Neural cell (in vitro differentiated cells): ENCODE data around the gene MPPED2. TPM values are rescaled to one million over a fixed set of nuclear protein-coding genes. Genes with fewer than 3 reads are reported as not detected.

Experiments
- H2AFZ ChIP-seq: fragments of 200-600, 300-800 bp; sonication (generic), shearing (Covaris generic); 2 replicates; pipeline ENCODE4 v1.6.0; 2014; ENCODE audit warnings: low read depth, mild to moderate bottlenecking, antibody characterized with exemption, low read length, moderate library complexity
- H3F3A ChIP-seq: fragments of 200-600 bp; shearing (Covaris generic); 2 replicates; pipeline ENCODE4 v1.6.1; 2016; ENCODE audit warnings: mild to moderate bottlenecking, moderate library complexity, mixed read lengths, antibody characterized with exemption, low read length; ENCODE audit not compliant: insufficient read depth, poor library complexity, severe bottlenecking
- H3K27ac ChIP-seq: fragments of 200-600, 300-800 bp; sonication (generic), shearing (Covaris generic); 2 replicates; pipeline ENCODE4 v1.5.1; 2014; ENCODE audit warnings: mild to moderate bottlenecking, low read length, moderate library complexity
- H3K27me3 ChIP-seq: fragments of 300-800, 200-600 bp; sonication (generic), shearing (Covaris generic); 2 replicates; pipeline ENCODE4 v1.6.0; 2014; ENCODE audit warnings: mild to moderate bottlenecking, low read depth, low read length, moderate library complexity; ENCODE audit not compliant: insufficient read depth
- H3K36me3 ChIP-seq: fragments of 300-800, 200-600 bp; sonication (generic), shearing (Covaris generic); 2 replicates; pipeline ENCODE4 v1.5.1; 2014; ENCODE audit warnings: mild to moderate bottlenecking, antibody characterized with exemption, low read length, moderate library complexity; ENCODE audit not compliant: insufficient read depth
- H3K4me2 ChIP-seq: fragments of 300-800, 200-600 bp; sonication (generic), shearing (Covaris generic); 2 replicates; pipeline ENCODE4 v1.6.0; 2014; ENCODE audit warnings: mild to moderate bottlenecking, low read length
- H3K4me3 ChIP-seq: fragments of 300-800, 200-600 bp; sonication (generic), shearing (Covaris generic); 2 replicates; pipeline ENCODE4 v1.5.1; 2014; ENCODE audit warnings: mild to moderate bottlenecking, low read length, moderate library complexity
- H3K79me2 ChIP-seq: fragments of 200-600 bp; shearing (Covaris generic); replicated peaks from 2 replicates; pipeline ENCODE4 v1.6.0; 2014; ENCODE audit warnings: mild to moderate bottlenecking, low read length, moderate library complexity; ENCODE audit not compliant: insufficient read depth
- H3K9ac ChIP-seq: fragments of 300-800, 200-600 bp; sonication (generic), shearing (Covaris generic); 2 replicates; pipeline ENCODE4 v1.6.1; 2016; ENCODE audit warnings: mild to moderate bottlenecking, low read length, mixed read lengths
- H3K9me2 ChIP-seq: fragments of 200-600 bp; shearing (Covaris generic); 2 replicates; pipeline ENCODE4 v1.6.1; 2016; ENCODE audit warnings: mild to moderate bottlenecking, low read length, mixed read lengths; ENCODE audit not compliant: insufficient read depth
- H3K9me3 ChIP-seq: fragments of 200-600, 300-800 bp; sonication (generic), shearing (Covaris generic); 2 replicates; pipeline ENCODE4 v1.6.1; 2016; ENCODE audit warnings: mild to moderate bottlenecking, mixed run types, low read length, moderate library complexity, mixed read lengths
- H4K20me1 ChIP-seq: fragments of 200-600 bp; shearing (Covaris generic); 2 replicates; pipeline ENCODE4 v1.6.1; 2016; ENCODE audit warnings: mild to moderate bottlenecking, mixed run types; ENCODE audit not compliant: insufficient read depth
- EP300 ChIP-seq: fragments of 450-650 bp; conservative IDR thresholded peaks from 2 replicates; pipeline ENCODE4 v1.6.1; 2014; ENCODE audit warnings: antibody characterized with exemption, mild to moderate bottlenecking, moderate library complexity; ENCODE audit not compliant: poor library complexity, severe bottlenecking
- EZH2 ChIP-seq: fragments of 200-600, 300-800 bp; shearing (Covaris generic), sonication (generic); IDR thresholded peaks from 2 replicates; pipeline ENCODE4 v1.6.1; 2014; ENCODE audit warnings: antibody characterized with exemption, low read length, borderline replicate concordance, mild to moderate bottlenecking; ENCODE audit not compliant: insufficient read depth, poor library complexity, severe bottlenecking
- MXI1 ChIP-seq: fragments of 450-650 bp; conservative IDR thresholded peaks from 2 replicates; pipeline ENCODE4 v1.6.1; 2014; ENCODE audit warnings: antibody characterized with exemption, mild to moderate bottlenecking; ENCODE audit not compliant: poor library complexity, severe bottlenecking
- POLR2AphosphoS5 ChIP-seq: IDR thresholded peaks from 2 replicates; pipeline ENCODE4 v1.6.1; 2012
- RAD21 ChIP-seq: fragments of 450-650 bp; conservative IDR thresholded peaks from 2 replicates; pipeline ENCODE4 v1.6.1; 2014; ENCODE audit warnings: antibody characterized with exemption, mild to moderate bottlenecking, moderate library complexity
- SMC3 ChIP-seq: fragments of 450-650 bp; conservative IDR thresholded peaks from 2 replicates; pipeline ENCODE4 v1.6.1; 2014; ENCODE audit warnings: antibody characterized with exemption, mild to moderate bottlenecking, moderate library complexity; ENCODE audit not compliant: poor library complexity
- TAF1 ChIP-seq: IDR thresholded peaks from 2 replicates; pipeline ENCODE4 v1.6.1; 2012; ENCODE audit warnings: low read depth
- polyA plus RNA-seq: library from polyadenylated mRNA; depleted of rRNA; stranded (reverse); fragments of >200 nt; gene quantifications from 2 replicates; pipeline ENCODE4 v1.2.3, GENCODE V29; 2014
- TF ChIP-seq, protein P1 (sequence below): fragments of 450-650 bp; IDR thresholded peaks from 2 replicates; pipeline ENCODE4 v1.5.1; 2014; ENCODE audit warnings: antibody characterized with exemption, mild to moderate bottlenecking, moderate library complexity; ENCODE audit not compliant: poor library complexity, severe bottlenecking
- TF ChIP-seq, protein P2 (sequence below): IDR thresholded peaks from 2 replicates; pipeline ENCODE4 v1.6.1; 2012; ENCODE audit warnings: borderline replicate concordance

Gene MPPED2
- polyA plus RNA-seq, 1 donor from 2014 or later: 99.7 TPM

DNA sequence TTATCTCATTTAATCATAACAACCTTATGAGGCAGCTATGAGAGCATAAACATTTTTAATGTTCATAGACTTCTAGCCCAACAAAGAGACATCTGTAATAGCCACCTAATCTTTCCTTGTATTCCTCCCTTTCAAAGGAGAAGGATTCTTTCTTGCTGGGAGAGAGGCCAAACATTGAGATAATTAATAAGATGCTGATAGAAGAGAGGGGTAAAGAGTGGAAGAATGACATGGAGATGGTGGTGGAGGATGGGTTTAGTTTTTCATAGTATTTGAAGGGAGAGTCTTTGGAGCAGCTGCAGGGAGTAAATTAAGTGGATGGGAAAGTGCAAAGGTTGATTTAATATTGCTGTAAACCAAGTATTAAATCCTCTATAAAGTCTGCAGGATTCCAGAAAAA, 205.3 kb downstream of the MPPED2 start:
- Histone ChIP-seq H3K9me3 (no peaks in the 10 kb centered on the region), H3K9ac (no peak overlapping the region), H3K4me2 (no peak overlapping the region), H2AFZ (no peak overlapping the region), H4K20me1 (no peaks in the 10 kb centered on the region), H3K36me3 (no peaks in the 10 kb centered on the region), H3K4me3 (no peak overlapping the region), H3K79me2 (no peaks in the 10 kb centered on the region), H3F3A (no peaks in the 10 kb centered on the region), H3K27me3 (no peaks in the 10 kb centered on the region), H3K27ac (no peak overlapping the region), H3K9me2 (no peaks in the 10 kb centered on the region)
- TF ChIP-seq EP300 (no peak), RAD21 (no peak), EZH2 (no peak), TAF1 (no peak), MXI1 (no peak), POLR2AphosphoS5 (no peak), SMC3 (no peak)
- TF ChIP-seq, protein P1, sequence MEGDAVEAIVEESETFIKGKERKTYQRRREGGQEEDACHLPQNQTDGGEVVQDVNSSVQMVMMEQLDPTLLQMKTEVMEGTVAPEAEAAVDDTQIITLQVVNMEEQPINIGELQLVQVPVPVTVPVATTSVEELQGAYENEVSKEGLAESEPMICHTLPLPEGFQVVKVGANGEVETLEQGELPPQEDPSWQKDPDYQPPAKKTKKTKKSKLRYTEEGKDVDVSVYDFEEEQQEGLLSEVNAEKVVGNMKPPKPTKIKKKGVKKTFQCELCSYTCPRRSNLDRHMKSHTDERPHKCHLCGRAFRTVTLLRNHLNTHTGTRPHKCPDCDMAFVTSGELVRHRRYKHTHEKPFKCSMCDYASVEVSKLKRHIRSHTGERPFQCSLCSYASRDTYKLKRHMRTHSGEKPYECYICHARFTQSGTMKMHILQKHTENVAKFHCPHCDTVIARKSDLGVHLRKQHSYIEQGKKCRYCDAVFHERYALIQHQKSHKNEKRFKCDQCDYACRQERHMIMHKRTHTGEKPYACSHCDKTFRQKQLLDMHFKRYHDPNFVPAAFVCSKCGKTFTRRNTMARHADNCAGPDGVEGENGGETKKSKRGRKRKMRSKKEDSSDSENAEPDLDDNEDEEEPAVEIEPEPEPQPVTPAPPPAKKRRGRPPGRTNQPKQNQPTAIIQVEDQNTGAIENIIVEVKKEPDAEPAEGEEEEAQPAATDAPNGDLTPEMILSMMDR: no peak
- TF ChIP-seq, protein P2, sequence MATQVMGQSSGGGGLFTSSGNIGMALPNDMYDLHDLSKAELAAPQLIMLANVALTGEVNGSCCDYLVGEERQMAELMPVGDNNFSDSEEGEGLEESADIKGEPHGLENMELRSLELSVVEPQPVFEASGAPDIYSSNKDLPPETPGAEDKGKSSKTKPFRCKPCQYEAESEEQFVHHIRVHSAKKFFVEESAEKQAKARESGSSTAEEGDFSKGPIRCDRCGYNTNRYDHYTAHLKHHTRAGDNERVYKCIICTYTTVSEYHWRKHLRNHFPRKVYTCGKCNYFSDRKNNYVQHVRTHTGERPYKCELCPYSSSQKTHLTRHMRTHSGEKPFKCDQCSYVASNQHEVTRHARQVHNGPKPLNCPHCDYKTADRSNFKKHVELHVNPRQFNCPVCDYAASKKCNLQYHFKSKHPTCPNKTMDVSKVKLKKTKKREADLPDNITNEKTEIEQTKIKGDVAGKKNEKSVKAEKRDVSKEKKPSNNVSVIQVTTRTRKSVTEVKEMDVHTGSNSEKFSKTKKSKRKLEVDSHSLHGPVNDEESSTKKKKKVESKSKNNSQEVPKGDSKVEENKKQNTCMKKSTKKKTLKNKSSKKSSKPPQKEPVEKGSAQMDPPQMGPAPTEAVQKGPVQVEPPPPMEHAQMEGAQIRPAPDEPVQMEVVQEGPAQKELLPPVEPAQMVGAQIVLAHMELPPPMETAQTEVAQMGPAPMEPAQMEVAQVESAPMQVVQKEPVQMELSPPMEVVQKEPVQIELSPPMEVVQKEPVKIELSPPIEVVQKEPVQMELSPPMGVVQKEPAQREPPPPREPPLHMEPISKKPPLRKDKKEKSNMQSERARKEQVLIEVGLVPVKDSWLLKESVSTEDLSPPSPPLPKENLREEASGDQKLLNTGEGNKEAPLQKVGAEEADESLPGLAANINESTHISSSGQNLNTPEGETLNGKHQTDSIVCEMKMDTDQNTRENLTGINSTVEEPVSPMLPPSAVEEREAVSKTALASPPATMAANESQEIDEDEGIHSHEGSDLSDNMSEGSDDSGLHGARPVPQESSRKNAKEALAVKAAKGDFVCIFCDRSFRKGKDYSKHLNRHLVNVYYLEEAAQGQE: no peak

DNA sequence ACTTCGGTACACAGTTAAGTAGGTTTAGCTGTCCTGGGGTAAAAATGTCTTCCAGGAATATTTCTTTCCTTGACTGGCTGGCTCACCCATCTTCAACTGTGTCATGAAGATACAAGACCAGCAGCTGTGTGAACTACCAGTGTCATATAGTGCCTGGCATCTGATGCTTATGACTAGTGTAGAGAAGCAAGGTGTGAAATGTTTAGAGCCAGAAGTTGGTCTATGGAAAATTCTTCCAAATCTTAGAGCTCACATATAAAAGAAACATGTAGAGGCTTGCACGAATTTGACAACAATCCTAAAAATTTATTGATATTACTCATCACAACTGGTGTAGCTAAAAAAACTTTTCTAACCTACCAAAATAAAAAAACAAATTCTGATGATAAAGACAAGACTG, 208.8 kb downstream of the MPPED2 start:
- H4K20me1 ChIP-seq: no peaks in the 10 kb centered on the region
- H3K4me2 ChIP-seq: no peak overlapping the region
- no peak overlapping the region for H2AFZ ChIP-seq
- no peaks in the 10 kb centered on the region for H3K36me3 ChIP-seq
- H3K9me3 ChIP-seq: no peaks in the 10 kb centered on the region
- TF ChIP-seq MXI1 (no peak), POLR2AphosphoS5 (no peak), RAD21 (no peak), SMC3 (no peak), EZH2 (no peak), EP300 (no peak), TAF1 (no peak)
- TF ChIP-seq, protein P1: no peak
- TF ChIP-seq, protein P2: no peak
- H3F3A ChIP-seq: no peaks in the 10 kb centered on the region
- no peak overlapping the region for H3K27ac ChIP-seq
- H3K9me2 ChIP-seq: no peaks in the 10 kb centered on the region
- H3K9ac ChIP-seq: no peak overlapping the region
- no peaks in the 10 kb centered on the region for H3K27me3 ChIP-seq
- H3K4me3 ChIP-seq: no peak overlapping the region
- H3K79me2 ChIP-seq: no peaks in the 10 kb centered on the region
